DMS 273 (cell line): Measurements from ENCODE around the gene LIF.
"Not testable (repeated sequence)": the region's sequence is repeated elsewhere in the genome, so short reads cannot be mapped to it uniquely, and the experiment has no call there.

Source experiments
- DNase-seq: peaks from one replicate; lab custom pipeline; 2025; ENCODE audit not compliant: unreplicated experiment; lab: John Stamatoyannopoulos, UW

LIF gene

GRCh38 chr22:30212363-30212995, 34.1 kb downstream of the LIF start:
- DNase-seq: no peak

GRCh38 chr22:30211124-30211820, 35.3 kb downstream of the LIF start:
- DNase-seq: no peak

DNA sequence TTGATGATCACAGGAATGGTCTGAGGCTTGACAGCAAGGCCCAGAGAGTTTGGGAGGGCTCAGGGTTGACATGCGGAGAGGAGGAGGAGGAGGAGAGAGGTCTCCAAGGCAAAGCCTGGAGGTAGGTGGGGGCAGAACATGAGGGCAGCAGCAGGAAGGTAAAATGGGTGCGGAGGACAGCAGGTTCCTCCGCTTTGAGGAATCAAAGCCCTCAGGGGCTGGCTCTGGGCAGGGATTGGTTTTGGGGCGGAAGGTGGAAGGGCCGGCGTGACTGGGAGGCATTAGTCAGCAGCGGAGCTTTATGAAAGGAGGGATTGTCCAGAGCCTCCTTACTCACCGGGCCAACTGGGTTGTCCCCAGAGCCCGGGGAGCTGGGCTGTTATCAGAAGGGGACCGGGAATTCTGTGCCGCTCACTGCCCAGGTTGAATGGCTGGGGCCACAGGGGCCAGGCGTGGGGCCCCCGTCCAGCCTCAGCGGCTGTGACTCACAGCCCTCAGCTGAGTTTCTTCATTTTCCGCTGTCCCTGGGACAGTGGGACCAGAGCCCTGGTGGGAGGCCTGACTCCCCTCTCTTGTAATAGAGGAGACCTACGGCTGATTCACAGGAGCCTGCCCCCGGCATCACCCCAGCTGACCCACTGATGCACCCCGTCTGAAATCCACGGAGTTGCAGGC, 36.2 kb downstream of the LIF start:
- no peak for DNase-seq

DNA sequence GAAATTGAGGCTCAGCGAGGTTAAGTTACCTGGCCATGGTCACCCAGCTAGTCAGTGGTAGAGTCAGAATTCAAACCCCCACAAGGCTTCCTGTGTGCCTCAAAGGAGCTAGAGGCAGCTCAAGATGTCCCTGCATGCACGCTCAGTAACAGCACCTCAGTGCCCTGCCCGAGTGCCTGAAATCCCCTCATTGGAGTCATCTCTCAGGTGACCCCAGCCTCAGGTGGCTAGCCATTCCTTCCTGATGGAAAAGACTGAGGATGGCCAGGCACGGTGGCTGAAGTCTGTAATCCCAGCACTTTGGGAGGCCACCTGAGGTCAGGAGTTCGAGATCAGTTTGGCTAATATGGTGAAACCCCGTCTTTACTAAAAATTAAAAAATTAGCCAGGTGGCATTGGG, 36.9 kb downstream of the LIF start:
- no peak for DNase-seq

GRCh38 chr22:30208631-30209603, 37.6 kb downstream of the LIF start:
- no peak for DNase-seq

- no peak for DNase-seq
Observed at GRCh38 chr22:30206944-30207343, 39.6 kb downstream of the LIF start.

GRCh38 chr22:30205281-30206115, 41.1 kb downstream of the LIF start:
- peak; percentile 86 for DNase-seq

DNA sequence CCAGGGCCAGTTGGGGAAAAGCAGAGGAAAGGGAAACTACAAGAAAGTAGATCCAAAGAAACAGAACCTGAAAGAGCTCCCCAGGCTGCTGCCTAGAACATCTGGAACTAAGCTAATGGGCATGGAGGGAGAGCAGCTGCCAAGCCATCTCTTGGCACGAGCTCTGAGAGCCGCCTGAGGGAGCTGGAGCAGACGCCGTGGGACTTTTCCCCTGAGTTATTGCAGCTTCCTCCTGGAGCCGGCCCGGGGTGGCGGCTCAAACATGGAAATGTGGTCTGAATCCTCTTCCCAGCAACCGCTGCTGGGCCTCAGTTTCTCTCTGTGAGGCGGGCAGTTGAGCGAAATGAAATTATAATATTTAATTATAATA, 41.8 kb downstream of the LIF start:
- peak; percentile 90 for DNase-seq

DNA sequence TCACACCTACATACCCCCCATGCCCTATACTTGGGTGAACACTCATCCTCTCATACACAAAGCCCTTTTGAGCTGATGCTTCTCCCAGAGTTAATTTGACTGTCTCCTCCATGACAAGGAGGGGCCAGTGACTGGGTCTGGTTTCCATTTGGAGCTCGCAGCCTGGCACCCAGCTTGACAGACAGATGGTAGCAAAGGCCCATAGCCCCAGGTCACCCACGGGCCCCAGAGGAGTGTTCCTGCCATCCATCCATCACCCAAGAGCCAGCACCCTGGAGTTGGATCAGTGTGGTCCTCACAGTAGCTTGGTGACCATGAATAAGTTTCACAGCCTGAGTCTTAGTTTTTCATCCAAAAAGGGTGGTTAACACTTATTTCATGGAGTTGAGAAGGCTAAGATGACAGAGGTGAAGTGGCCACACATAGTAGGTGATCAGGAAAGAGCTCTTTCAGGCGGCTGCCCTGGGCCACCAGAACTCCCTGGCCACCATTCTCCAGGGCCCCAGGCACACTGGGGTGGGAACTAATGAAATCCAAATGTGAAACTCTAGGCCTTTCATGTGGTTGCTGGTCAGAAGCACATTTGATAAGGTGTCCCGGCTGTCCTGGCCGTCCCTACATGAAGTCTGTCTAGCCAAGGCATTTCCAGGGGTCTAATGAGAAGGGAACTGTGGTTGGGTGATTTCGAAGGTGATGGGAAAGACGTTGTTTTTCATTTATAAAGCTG, 42.4 kb downstream of the LIF start:
- DNase-seq: peak; percentile 18

DNA sequence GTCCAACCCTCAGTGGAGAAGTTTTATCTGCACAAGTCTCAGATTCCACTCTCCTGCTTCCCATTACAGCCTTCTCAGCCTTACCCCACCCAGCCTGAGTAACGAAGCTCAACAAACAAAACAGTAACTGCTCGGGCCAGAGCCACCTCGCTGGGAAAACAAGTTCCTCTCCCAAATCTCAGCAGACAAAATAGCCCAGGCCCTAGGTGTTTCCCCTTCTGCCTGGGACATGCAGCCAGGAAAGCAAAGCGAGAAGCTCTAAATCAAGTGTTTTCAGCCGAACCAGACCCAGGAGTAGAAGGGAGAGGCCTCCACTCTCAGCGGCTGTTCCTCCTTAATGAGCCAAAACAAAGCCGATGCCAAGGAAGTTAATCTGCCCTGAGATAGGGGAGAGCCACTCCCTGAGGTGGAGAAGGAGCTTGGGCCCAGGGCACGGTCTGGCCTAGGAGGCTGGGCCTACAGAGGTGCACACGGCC, 44.0 kb downstream of the LIF start:
- DNase-seq: peak; percentile 31

GRCh38 chr22:30201945-30202344, 44.6 kb downstream of the LIF start:
- no peak for DNase-seq

DNA sequence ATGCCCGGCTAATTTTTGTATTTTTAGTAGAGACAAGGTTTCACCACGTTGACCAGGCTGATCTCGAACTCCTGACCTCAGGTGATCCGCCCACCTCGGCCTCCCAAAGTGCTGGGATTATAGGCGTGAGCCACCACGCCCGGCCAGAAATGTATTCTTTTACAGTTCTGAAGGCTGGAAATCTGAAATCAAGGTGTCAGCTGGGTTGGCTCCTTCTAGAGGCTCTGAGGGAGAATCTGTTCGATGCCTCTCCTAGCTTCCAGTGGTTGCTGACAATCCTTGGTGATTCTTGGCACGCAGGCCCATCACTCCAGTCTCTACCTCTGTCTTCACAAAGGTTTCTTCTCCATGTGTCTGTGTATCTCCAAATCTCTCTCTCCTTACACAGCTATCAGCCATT, 45.7 kb downstream of the LIF start:
- not testable (repeated sequence) for DNase-seq

- DNase-seq: no peak
Observed at GRCh38 chr22:30198921-30199320, 47.6 kb downstream of the LIF start.

DNA sequence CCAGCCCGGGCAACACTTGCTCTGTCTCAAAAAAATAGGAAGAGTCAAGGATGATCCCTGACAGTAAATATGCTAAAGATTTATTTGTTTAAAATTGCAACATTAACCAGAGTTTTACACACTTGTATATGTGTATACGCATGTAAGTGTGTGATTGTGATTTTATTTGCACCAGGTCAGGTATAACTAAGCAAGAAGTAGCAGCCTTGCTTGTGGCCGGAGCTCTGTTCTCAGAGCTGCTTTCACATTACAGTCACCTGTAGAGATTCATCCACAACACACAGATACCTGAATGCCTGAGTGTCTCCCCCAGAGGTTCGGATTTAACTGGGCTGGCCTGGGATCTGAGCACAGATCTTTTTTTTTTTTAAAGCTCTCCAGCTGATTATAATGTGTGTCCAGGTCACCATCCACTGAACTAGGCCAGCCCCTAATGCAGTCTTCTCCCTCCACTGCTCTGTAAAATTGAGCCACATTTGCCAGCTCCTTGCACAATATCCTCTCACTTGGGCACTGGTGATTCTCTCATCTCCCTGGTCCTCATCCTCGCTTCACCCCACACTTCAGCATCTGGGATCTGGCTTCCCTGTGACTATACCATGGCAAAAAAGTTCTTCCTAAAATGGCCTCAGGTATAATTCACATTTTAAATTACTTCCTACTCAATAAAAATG, 48.3 kb downstream of the LIF start:
- no peak for DNase-seq

DNA sequence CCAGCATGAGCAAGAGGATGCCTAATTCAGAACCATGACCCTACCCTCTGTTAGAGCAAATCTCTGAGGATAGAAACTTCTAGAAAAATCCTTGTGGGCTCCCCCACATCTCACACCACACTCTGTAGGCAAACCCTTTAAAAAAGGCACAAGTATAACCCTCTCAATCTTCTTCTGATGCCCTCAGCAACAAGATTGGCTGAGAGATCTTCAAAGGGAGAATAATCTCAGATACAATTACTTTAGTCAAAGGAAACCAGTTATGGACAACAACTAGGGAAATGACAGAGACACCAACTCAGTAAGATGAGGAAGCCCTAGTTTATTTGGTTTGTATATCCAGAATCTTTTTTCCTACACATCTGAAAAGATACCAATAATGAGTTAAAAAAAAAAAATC, 49.2 kb downstream of the LIF start:
- DNase-seq: no peak

- no peak for DNase-seq
Observed at GRCh38 chr22:30196880-30197336, 49.7 kb downstream of the LIF start.

- no peak for DNase-seq
Observed at GRCh38 chr22:30196141-30196879, 50.2 kb downstream of the LIF start.
